GM19468 (cell line): ENCODE results near the gene RGS3.

ENCODE experiments used
- ATAC-seq: cut with Tn5 transposase; IDR thresholded peaks from one replicate; pipeline ENCODE4 v1.9.1; 2021; ENCODE audit warnings: mild to moderate bottlenecking, moderate library complexity, moderate number of reproducible peaks; ENCODE audit not compliant: unreplicated experiment; ENCODE audit errors: extremely low read depth

Gene RGS3

DNA sequence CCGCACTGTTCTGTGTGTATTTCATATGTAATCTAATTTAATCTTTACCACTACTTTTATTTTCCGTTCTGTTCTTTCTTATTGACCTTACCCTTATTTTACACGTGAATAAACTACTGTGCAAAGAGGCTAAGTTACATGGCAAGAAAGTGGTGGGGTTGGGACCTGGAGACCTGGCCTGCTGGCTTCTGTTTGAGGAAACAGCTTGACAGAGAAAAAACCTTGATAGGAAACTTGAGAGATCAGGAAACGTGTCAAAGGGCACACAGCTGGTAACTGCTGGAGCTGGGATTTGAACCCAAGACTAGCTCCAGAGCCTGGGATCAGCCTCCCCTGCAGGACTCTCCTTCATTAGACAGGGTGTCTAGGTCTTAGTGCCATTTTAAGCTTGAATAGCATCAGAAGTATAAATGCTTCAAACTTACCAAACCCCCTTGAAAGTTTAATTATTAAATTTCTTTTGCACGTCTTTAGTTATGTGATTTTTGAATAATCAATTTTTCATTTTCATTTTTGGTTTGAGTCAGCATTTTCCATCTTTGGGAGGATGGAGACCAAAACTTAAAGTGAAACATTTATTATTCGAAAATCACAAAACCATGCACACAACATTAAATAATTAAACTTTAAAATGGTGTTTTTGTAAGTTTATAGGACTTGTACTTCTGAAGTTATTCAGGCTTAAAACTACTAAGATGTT lies 129.5 kb downstream of the RGS3 start:
- ATAC-seq: no peak

DNA sequence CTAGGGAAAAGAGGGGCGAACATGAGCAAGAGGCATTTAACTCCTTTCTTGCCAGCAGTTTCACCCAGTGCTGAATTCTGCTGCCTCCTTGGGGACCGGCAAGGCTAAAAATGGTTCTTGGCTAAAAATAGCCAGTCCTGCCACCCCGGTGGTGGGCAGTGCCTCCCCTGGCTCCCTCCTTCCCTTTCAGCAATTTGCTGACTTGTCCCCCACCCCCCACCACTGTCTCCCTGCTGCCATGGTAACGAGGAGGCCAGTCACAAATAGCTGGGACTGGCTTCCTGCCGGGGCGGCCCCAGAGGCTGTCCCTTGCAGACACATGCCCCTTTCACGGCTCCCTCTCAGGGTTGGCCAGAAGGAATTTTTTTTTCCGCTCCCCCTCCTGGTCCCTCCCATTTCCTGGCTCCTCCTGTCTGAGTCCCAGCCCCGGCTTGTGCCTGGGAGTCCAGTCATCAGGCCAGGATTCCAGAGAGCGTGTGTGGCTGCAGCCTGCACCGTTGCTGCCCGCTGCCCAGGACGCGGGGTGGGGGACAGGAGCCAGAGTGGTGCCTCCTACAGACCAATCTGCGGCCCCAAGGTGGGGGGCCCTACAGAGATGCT lies 130.3 kb downstream of the RGS3 start:
- no peak for ATAC-seq

DNA sequence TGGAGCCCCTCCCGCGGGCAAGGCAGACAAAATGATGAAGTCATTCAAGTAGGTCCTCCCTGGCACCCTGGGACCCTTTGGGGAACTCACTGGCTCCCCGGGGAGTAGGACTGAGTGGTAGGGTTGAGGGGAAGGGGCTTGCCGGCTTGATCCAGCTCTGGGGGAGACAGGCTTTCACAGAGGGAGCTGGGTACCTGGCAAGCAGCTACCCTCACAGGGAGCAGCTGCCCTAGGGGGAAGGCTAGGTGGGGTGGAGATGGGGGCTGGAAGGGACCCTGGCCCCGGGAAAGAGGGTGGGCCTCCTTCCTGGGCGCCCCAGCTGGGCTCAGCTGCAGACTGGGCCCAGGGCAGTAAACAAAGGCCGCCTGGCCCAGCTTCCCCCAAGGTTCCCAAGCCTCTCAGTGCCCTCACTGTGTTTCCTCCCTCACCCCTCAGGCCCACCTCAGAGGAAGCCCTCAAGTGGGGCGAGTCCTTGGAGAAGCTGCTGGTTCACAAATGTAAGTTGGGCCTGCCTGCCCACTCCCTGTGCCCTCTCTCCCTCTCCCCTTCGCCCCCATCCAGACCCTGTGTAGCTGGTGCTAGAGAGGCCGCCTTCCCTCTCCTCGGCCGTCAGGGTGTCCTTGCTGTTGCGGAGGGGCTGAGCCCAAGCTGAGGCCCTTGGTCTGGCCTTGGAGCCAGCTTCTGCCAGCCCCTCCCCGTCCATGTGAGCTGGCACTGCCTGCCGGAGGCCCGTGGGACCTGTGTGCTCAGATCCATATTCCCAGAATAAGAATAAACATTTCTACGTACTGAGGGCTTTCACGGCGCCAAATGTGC lies 131.2 kb downstream of the RGS3 start:
- no peak for ATAC-seq

DNA sequence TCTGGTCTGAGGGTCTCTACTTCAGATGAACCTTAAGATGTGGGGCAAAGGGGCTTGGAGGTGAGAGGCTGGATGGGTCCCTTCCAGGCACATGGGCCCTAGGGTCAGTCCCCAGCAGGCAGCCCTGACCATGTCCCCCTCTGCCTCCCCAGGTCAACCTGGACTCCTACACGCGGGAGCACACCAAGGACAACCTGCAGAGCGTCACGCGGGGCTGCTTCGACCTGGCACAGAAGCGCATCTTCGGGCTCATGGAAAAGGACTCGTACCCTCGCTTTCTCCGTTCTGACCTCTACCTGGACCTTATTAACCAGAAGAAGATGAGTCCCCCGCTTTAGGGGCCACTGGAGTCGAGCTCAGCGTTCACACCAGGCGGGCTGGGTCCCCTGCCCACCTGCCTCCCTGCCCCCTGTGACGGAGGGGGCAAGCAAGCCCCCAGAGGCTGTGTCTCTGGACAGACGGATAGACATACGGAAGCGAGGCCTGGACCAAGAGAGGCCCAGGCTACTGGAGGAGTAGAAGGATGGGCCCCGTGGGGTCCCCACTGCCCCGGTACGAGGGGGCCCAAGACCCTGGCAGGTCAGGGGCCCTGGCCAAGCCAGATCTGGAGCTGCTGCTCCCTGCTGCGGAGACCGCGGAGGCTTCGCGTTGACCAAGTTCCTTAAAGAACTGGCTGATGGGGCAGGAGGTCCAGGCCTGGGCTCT lies 133.2 kb downstream of the RGS3 start:
- ATAC-seq: no peak

DNA sequence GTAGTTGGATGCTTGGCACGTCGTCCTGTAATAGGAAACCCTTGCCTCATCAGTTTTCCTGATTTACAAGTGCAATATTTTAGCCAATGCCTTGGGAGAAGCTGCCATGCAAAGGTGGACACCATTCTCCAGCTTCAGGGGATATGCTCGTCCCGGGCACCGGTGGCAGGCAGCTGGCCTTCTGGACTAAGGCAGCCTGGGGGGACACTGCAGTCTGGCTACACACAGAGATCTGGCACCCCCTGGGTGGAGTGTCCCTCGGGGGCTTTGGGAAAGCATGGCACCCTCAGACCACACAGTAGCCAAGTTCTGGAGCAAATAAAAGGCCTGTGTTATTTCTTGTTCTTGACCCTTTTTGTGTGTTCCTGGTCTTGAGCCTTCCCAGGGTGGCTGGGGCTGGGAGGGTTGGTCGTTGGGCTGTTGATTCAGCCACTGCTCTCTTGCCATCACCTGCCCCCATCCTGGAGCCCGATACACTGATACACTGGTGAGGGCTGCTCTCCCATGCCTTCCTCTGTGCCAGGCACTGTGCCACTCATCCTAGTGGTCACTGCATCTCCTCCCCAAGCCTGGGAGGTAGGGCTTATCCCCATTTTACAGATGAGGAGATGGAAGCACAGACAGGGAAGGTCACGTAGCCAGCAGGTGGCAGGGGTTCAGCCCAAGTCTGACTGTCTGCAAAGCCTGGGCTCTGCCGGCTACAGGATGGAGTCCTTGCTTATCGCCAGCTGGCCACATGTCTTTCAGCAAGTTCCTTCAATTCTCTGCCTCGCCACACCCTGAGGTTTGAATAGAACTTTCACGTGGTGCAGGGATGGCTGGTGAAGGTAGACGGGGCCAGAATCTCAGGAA lies 134.1 kb downstream of the RGS3 start:
- no peak for ATAC-seq

DNA sequence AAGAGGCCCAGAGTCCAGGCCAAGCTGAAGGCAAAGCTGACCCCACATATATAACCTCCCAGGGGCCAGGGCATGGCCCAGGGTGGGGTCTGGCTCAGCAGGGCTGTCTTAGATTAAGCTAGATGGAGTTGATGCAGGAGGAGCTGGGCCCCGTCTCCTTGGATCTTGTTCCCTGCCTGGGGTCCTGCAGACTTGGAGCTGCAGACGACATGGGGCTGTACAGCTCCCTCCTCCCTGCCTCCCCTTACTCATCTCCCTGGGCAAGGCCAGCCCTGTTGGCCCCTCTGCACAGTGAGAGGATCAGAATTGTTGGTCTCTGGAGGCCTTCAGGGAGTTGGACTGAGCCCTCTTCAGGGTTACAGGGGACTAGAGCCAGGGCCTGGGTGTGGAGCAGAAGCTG lies 134.9 kb downstream of the RGS3 start:
- ATAC-seq: no peak

DNA sequence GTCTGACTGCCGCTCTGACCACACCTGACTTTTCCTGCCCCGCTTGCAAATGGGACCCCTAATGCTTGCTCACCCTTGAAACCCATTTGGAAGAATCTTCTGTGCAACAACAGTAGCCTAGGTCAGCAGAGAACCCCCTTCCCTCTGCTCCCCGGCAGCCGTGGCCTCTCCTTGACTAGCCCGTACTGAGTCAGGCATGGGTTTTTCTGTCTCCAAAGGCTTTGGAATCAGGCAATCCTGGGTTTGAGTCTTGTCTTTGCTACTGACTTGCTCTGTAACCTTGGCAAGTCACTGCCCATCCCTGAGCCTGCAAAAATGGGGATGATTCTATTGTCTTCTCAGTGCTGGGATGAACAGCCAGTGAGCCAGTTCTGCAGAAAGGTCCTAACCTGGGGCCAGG lies 135.4 kb downstream of the RGS3 start:
- ATAC-seq: no peak

DNA sequence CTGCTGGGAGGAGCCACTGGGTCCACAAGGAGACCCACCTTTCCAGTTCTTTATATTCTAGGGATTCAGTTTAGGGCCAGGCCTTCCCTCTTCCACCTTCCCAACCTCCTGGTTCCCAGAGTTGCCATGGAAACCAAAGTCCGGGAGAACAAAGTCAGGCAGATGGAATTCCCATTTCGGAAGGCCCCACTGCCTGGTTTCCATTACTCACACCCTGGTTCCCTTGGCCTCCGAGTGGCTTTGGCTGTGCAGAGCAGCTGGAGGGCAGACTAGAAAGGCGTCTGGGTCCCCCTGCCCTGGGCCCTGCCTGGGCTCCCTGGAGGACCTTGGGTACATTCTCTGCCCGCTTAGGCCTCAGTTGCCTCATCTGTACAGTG lies 136.1 kb downstream of the RGS3 start:
- ATAC-seq: no peak

DNA sequence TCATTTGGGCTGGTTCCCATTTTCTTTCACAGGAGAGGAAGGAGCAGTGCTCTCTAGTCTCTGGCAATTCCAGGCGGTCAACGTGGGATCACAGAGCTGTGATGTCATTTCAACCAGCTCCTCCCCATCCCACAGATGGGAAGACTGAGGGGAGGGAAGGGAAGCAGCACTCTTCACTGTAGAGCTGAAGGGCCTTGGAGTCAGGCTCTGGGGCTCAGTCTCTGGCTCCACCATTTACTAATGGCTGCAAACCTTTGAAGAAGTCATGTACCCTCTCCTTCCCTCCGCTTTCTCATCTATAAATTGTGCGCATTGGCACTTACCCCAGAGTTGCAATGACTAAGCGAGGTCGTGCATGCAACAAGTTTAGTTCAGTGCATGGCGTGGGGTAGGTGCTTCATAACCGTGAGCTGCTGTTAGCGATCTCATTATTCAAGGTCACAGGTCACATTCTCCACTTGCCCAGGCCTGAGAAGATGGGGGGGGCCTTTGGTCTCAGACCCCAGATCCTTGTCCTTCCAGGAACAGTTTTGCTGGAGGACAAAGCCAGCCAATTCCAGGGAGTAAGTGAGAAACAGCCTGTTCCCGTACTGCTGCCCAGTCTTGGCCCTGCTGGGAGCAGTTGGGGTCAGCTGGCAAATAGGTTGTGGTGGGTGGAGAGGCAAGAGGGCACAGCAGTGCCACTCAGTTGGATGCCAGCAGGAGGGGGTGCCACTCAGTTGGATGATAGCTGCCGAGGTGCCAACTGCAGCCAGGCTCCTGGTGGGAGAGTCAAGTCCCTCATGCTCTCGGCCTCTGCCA lies 136.7 kb downstream of the RGS3 start:
- ATAC-seq: no peak

DNA sequence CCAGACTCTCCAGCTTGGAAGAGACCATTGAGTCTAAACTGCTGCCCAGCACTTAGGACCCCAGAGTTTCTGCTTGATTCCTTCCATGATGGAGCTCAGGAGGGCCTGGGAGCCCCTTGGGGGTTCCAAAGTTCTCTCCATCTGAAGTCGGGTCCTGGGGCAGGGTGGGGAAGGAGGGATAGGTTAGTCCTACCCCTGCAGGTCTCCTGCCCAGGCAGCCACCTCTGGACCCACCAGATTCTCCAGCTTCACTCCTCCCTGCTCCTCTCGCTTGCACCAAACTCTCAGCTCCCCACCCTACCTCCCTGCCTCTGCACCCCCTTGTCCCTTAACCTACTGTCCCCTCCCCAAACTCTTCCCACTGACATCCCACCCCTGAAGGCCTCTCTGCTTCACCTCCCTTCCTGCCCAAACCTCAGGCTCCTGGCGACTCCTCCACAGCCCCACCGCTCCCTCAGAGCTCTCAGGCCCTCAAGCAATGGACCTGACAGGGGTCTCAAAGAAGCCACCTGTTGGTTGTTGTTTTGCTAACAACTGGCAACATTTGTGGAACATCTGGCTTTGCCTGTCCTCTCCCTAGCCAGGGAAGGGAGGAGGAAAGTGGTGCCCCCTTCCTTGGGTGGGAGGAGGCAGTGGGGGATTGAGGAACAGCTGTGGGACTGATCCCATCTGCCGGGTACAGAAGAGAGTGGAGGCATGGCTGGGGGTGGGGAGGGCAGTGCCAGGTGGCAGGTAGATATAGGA lies 137.5 kb downstream of the RGS3 start:
- no peak for ATAC-seq

DNA sequence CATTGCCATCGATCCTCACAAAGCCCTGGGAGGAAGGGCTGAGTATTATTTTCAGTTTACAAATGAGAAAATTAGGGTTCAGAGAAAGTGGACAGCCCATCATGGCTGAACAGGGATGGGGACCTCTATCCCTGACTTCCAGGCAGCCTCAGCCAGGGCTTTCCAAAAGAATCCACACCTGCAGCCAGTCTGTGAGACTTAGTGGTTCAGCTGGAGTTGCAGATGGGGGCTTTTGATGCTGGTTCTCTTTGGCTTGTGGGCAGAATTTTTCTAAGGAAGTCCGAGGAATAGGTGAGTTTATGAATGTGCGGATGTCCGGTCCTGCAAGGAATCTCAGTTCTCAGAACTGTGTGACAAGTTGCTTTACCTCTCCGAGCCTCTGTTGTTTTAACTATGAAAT lies 138.1 kb downstream of the RGS3 start:
- ATAC-seq: no peak

DNA sequence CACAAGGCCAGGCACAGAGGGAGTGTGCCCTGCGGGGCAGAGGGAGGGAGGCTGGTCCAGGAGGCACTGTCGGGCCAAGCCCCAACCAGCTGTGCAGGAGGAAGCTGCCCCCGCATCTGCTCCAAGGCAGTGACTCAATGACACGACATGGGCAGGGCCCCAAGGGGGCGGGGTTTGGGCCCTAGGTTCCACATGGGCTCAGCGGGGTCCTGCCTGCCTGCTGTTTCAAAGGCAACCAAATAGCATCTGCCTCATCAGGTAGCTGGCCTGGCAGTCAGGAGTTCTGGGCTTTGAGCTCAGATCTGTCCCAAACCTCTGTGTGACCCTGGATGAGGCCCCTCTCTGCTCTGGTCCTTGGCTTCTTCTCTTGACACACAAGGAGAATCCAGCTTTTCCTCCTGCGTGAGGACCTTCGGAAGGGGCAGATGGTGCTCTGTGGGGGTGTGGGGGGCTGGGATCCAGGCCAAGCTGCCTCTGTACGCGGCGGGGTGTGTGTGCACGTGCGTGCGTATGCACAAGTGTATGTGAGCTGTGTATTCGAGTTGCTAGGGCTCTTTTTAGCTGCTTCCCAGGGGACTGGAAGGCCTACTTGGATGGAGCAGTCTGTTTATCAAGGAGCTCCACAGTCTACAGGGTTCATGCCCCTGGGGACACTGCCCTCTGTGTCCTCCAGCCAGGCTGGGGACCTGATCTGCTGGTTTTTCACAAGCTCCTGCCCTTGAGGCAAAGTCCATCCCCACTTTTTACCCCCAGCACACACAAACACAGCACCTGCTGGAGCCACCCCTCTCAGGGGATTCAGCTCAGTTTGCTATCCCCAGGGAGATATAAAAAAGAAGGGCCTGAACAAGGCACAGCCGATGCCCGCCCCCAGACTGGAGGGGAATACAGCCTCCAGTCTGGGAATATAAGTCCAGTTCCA lies 138.9 kb downstream of the RGS3 start:
- ATAC-seq: peak; percentile 64

DNA sequence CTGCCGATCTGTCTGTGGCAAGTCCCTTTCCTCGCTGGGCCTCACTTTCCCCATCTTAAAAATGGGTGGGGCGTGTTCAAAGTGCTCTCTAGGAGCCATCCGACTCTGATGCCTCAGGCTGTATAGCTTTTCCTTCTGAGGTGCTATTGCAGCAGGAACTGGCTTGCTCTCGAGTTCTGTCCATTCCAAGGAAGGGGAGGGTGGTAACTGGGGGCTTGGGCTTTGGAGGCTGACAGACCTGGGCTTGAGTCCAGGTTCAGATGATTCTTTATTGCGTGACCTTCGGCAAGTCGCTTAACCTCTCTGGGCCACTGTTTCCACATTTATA lies 139.5 kb downstream of the RGS3 start:
- ATAC-seq: no peak

DNA sequence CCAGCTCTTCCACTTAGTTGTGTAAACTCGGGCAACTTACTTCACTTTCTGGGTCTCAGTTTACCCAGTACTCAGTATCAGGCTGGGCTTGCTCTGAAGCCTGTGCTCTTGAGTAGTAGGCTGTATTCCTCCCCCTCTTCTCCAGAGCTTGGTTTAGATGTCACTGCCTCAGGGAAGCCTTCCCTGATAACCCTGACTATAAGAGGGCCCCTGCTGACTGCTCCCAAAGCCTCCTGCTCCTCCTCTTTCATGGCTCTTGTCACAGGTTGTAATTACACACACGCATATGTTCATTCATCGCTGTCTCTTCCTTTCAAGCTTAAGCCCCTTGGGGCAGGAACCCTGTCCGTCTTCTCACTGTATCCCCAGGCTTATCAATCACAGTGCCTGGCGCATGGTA lies 140.2 kb downstream of the RGS3 start:
- ATAC-seq: no peak

DNA sequence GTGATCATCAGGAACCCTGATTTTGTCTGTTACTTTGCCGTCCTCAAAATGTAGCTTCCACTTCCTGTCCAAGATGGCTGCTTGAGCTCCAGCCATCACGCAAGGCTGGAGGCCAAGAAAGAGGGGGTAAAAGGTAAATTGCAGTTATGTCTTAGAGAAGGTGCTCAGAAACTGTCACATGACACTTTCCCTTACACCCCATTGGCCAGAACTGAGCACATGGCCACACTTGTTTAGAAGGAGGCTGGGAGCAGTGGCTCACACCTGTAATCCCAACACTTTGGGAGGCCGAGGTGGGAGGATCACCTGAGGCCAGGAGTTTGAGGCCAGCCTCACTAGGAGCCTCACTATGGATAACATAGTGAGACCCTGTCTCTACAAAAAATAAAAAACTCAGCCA lies 140.9 kb downstream of the RGS3 start:
- ATAC-seq: no peak

DNA sequence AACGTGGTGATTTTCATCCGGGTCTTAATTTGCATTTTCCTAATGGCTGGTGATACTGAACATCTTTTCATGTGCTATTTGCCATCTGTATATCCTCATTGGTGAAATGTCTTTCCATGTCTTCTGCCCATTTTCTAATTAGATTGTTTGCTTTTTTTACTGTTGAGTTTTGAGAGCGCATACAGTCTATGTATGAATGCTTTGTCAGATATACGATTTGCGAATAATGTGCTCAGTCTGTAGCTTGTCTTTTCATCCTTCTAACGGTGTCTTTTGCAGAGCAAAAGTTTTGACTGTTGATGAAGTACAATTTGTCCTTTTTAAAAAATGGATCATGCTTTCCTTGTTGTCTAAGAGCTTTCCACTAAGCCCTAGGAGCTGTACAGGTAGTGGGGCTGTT lies 143.0 kb downstream of the RGS3 start:
- no peak for ATAC-seq

DNA sequence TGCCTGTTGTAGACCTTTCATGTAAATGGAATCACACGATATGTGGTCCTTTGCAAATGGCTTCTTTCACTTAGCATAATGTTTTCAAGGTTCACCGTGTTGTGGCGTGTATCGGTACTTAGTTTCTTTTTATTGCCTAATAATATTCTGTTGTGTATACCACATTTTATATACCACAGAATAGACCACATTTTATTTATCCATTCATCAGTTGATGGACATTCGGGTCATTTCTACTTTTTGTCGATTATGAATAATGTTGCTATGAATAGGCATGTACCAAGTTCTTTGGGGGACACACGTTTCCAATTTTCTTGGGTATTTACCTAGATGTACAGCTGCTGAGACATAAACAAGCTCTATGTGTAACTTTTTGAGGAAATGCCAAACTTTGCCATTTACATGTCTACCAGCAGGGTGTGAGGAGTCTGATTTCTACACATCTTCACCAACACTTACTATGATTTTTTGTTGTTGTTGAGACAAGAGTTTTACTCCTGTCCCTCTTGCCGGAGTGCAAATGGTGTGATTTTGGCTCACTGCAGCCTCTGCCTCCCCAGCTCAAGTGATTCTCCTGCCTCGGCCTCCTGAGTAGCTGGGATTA lies 144.7 kb downstream of the RGS3 start:
- ATAC-seq: no peak
